HCT116 (cell line): ENCODE results near the gene CTBP1. TPM values are rescaled to one million over a fixed set of nuclear protein-coding genes. Genes with fewer than 3 reads are reported as not detected.

Experiments used
- ATAC-seq: fragments of 200-7000 bp; cut with Tn5 transposase; 2 replicates; pipeline ENCODE4 v1.9.1; 2020; ENCODE audit warnings: mild to moderate bottlenecking, moderate library complexity
- BruUV-seq: library from RNA; stranded (reverse); fragments of 400-500 nt; replicated peaks from 2 replicates; lab custom pipeline; 2021; lab: Mats Ljungman, UMichigan
- CTCF ChIA-PET: fragments of 300-600 bp; sonication (Branson Sonifier 250); formaldehyde crosslinking; loops from one replicate; lab custom pipeline; 2021; ENCODE audit warnings: antibody characterized with exemption; lab: Charles Lee
- POLR2A ChIA-PET: fragments of 300-600, 350-600 bp; sonication (Branson Sonifier 250); formaldehyde crosslinking; loops from one replicate; lab custom pipeline; 2021; ENCODE audit warnings: antibody characterized with exemption; lab: Charles Lee
- RAD21 ChIA-PET, 2 experiments: fragments of 300-600 bp; sonication (Branson Sonifier 250); formaldehyde crosslinking; loops; one replicate each; lab custom pipeline; 2023; ENCODE audit warnings: low total read pairs in 2 of 2; ENCODE audit not compliant: uncharacterized antibody in 2 of 2, unreplicated experiment in 2 of 2, low non-redundant PET in 1 of 2; lab: Charles Lee
- DNase-seq: peaks from one replicate; pipeline ENCODE4 v3.0.0-alpha.2; 2010; ENCODE audit warnings: low read depth, low spot score
- H2AFZ ChIP-seq: fragments of 200-600 bp; shearing (Covaris generic), sonication (generic); 2 replicates; pipeline ENCODE4 v1.6.1; 2017; ENCODE audit warnings: low read depth, mixed run types, mixed read lengths, antibody characterized with exemption, low read length; ENCODE audit not compliant: poor library complexity, severe bottlenecking
- H3K27ac ChIP-seq: 2 replicates; pipeline ENCODE4 v1.5.1; 2012; ENCODE audit warnings: low read depth, low read length
- H3K27me3 ChIP-seq: fragments of 200-600 bp; sonication (generic); 2 replicates; pipeline ENCODE4 v1.6.1; 2016; ENCODE audit warnings: mixed run types, low read length, mixed read lengths; ENCODE audit not compliant: insufficient read depth
- H3K36me3 ChIP-seq, 2 experiments: fragments of 200-500 bp in 1 of 2; fragments of 200-600 bp in 1 of 2; sonication (Bioruptor generic) in 1 of 2; sonication (generic) in 1 of 2; 2 replicates each; pipeline versions ENCODE4 v1.5.1 to v1.6.1; 2014 to 2016; ENCODE audit warnings: low read length in 2 of 2, inconsistent platforms in 1 of 2, mixed read lengths in 1 of 2, mixed run types in 1 of 2; ENCODE audit not compliant: insufficient read depth in 2 of 2, control insufficient read depth in 1 of 2
- H3K4me1 ChIP-seq, 2 experiments: fragments of 200-600 bp in 1 of 2; sonication (generic) in 1 of 2; 2 replicates each; pipeline versions ENCODE4 v1.5.1 to v1.6.1; 2012 to 2017; ENCODE audit warnings: low read length in 2 of 2, inconsistent platforms in 1 of 2, mild to moderate bottlenecking in 1 of 2, mixed read lengths in 1 of 2, mixed run types in 1 of 2, moderate library complexity in 1 of 2; ENCODE audit not compliant: insufficient read depth in 2 of 2, control insufficient read depth in 1 of 2
- H3K4me2 ChIP-seq: fragments of 200-600 bp; sonication (generic); 2 replicates; pipeline ENCODE4 v1.6.1; 2017; ENCODE audit warnings: mixed run types, low read length, mixed read lengths
- H3K4me3 ChIP-seq, 2 experiments: fragments of 200-600 bp in 1 of 2; sonication (generic) in 1 of 2; replicated peaks in 1 of 2; 2 replicates each; pipeline ENCODE4 v1.5.1; 2011 to 2016; ENCODE audit warnings: low read length in 2 of 2, control low read depth in 1 of 2, low read depth in 1 of 2, mild to moderate bottlenecking in 1 of 2, mixed read lengths in 1 of 2, mixed run types in 1 of 2
- H3K79me2 ChIP-seq: fragments of 200-600 bp; sonication (generic); 2 replicates; pipeline ENCODE4 v1.6.1; 2017; ENCODE audit warnings: mild to moderate bottlenecking, mixed run types, low read length, moderate library complexity, mixed read lengths; ENCODE audit not compliant: insufficient read depth
- H3K9ac ChIP-seq: fragments of 200-600 bp; sonication (generic); 2 replicates; pipeline ENCODE4 v1.6.1; 2016; ENCODE audit warnings: low read length, mixed read lengths
- H3K9me2 ChIP-seq: fragments of 200-600 bp; sonication (generic), shearing (Covaris generic); 2 replicates; pipeline ENCODE4 v1.6.1; 2017; ENCODE audit warnings: mixed run types, mild to moderate bottlenecking, moderate library complexity; ENCODE audit not compliant: insufficient read depth
- H3K9me3 ChIP-seq, 2 experiments: fragments of 200-500 bp in 1 of 2; fragments of 200-600 bp in 1 of 2; sonication (Bioruptor generic) in 1 of 2; sonication (generic) in 1 of 2; 2 replicates each; pipeline ENCODE4 v1.6.1; 2014 to 2017; ENCODE audit warnings: low read length in 2 of 2, mixed read lengths in 2 of 2, inconsistent platforms in 1 of 2, low read depth in 1 of 2, mild to moderate bottlenecking in 1 of 2, mixed run types in 1 of 2, moderate library complexity in 1 of 2; ENCODE audit not compliant: control insufficient read depth in 1 of 2, insufficient read depth in 1 of 2
- H4K20me1 ChIP-seq: fragments of 200-600 bp; sonication (generic), shearing (Covaris generic); 2 replicates; pipeline ENCODE4 v1.6.1; 2017; ENCODE audit warnings: mixed run types, mild to moderate bottlenecking, moderate library complexity; ENCODE audit not compliant: insufficient read depth
- ATF3 ChIP-seq: IDR thresholded peaks from 2 replicates; pipeline ENCODE4 v1.6.1; 2012
- CBX3 ChIP-seq: IDR thresholded peaks from 2 replicates; pipeline ENCODE4 v1.6.1; 2012; ENCODE audit warnings: low read depth
- CEBPB ChIP-seq: IDR thresholded peaks from 2 replicates; pipeline ENCODE4 v1.6.1; 2012; ENCODE audit warnings: low read depth
- EGR1 ChIP-seq: IDR thresholded peaks from 2 replicates; pipeline ENCODE4 v1.6.1; 2012; ENCODE audit warnings: low read depth
- ELF1 ChIP-seq: IDR thresholded peaks from 2 replicates; pipeline ENCODE4 v1.6.1; 2012; ENCODE audit warnings: low read depth, borderline replicate concordance
- EZH2 ChIP-seq: fragments of 200-600 bp; sonication (generic); IDR thresholded peaks from 2 replicates; pipeline ENCODE4 v1.6.1; 2017; ENCODE audit warnings: antibody characterized with exemption, mixed run types
- EZH2phosphoT487 ChIP-seq: fragments of 200-600 bp; IDR thresholded peaks from 2 replicates; pipeline ENCODE4 v1.6.1; 2018; ENCODE audit warnings: antibody characterized with exemption, borderline replicate concordance
- FOSL1 ChIP-seq: IDR thresholded peaks from 2 replicates; pipeline ENCODE4 v1.6.1; 2012; ENCODE audit warnings: low read depth
- JUND ChIP-seq: IDR thresholded peaks from 2 replicates; pipeline ENCODE4 v1.6.1; 2012
- POLR2AphosphoS5 ChIP-seq: IDR thresholded peaks from 2 replicates; pipeline ENCODE4 v1.6.1; 2011; ENCODE audit warnings: mild to moderate bottlenecking, low read depth, low read length, moderate library complexity
- RAD21 ChIP-seq: IDR thresholded peaks from 2 replicates; pipeline ENCODE4 v1.6.1; 2012; ENCODE audit warnings: low read depth, mild to moderate bottlenecking
- REST ChIP-seq: IDR thresholded peaks from 2 replicates; pipeline ENCODE4 v1.6.1; 2012; ENCODE audit warnings: low read depth
- SP1 ChIP-seq: IDR thresholded peaks from 2 replicates; pipeline ENCODE4 v1.6.1; 2012; ENCODE audit warnings: low read depth
- SRF ChIP-seq: IDR thresholded peaks from 2 replicates; pipeline ENCODE4 v1.6.1; 2012; ENCODE audit warnings: low read depth
- TCF7L2 ChIP-seq: IDR thresholded peaks from 2 replicates; pipeline ENCODE4 v1.7.0; 2011; ENCODE audit warnings: borderline replicate concordance, inconsistent platforms; ENCODE audit not compliant: insufficient read depth, insufficient read length; ENCODE audit errors: extremely low read depth
- YY1 ChIP-seq: IDR thresholded peaks from 2 replicates; pipeline ENCODE4 v1.6.1; 2011; ENCODE audit warnings: low read length, low read depth, moderate library complexity, mild to moderate bottlenecking; ENCODE audit not compliant: insufficient replicate concordance; ENCODE audit errors: extremely low read depth
- ZBTB33 ChIP-seq: IDR thresholded peaks from 2 replicates; pipeline ENCODE4 v1.6.1; 2011; ENCODE audit warnings: mild to moderate bottlenecking, low read length, moderate library complexity; ENCODE audit not compliant: insufficient replicate concordance; ENCODE audit errors: extremely low read depth
- ZFX ChIP-seq: fragments of 450-650 bp; IDR thresholded peaks from 2 replicates; pipeline ENCODE4 v1.6.1; 2017
- ZNF274 ChIP-seq: fragments of 200-500 bp; sonication (Bioruptor generic); IDR thresholded peaks from 2 replicates; pipeline ENCODE4 v1.6.1; 2014; ENCODE audit warnings: mild to moderate bottlenecking, low read depth, low read length, inconsistent platforms
- intact Hi-C: fragments of 100-400 bp; cut with micrococcal nuclease; formaldehyde crosslinking; loops from 2 replicates; pipeline ENCODE4 v1.10.0; 2022
- total RNA-seq: library from RNA; stranded (reverse); gene quantifications from one replicate; pipeline ENCODE4 v1.2.1, GENCODE V29; 2021; ENCODE audit not compliant: unreplicated experiment

CTBP1 gene
- total RNA-seq, 1 experiment from 2014 or later = 175 TPM

- no peak for TF ChIP-seq TCF7L2
Observed at GRCh38 chr4:1175635-1176229, 73.2 kb downstream of the CTBP1 start (continued).

- Histone ChIP-seq H3K4me2 (no peak overlapping the region), H3K9me3 (no peaks in the 10 kb centered on the region), H3K79me2 (no peaks in the 10 kb centered on the region), H4K20me1 (no peaks in the 10 kb centered on the region), H3K27ac (no peak overlapping the region), H3K4me1 (peaks cover 0 to 21% of the 10 kb centered on the region in 2 experiments; a peak in 2 of 4 replicates), H3K27me3 (no peaks in the 10 kb centered on the region), H3K9me2 (no peaks in the 10 kb centered on the region)
- DNase-seq = no peak
- intact Hi-C loops = no loop called here
- CTCF ChIA-PET = no interaction called here
- POLR2A ChIA-PET = no interaction called here
- TF ChIP-seq EGR1 (no peak), EZH2phosphoT487 (no peak), RAD21 (no peak), ZBTB33 (no peak), SRF (no peak), ZNF274 (no peak), CBX3 (no peak), ZFX (no peak), EZH2 (no peak), POLR2AphosphoS5 (no peak), CEBPB (no peak), REST (no peak), YY1 (no peak), FOSL1 (no peak), ATF3 (no peak), SP1 (no peak), JUND (no peak), ELF1 (no peak)
- TF ChIP-seq, all 23 proteins: peak for 0
- no peak; the same call in 1 of the 2 replicates for ATAC-seq
- BruUV-seq = no TSS peak
- RAD21 ChIA-PET = no interaction called here
- Histone ChIP-seq H3K9ac (no peak overlapping the region), H3K36me3 (no peaks in the 10 kb centered on the region), H3K4me3 (no peak overlapping the region), H2AFZ (no peak overlapping the region)
Observed at GRCh38 chr4:1174941-1175634, 73.8 kb downstream of the CTBP1 start.
